GM18507 (cell line): ENCODE results near the gene TMEM38B.
"Not testable (repeated sequence)": the region's sequence is repeated elsewhere in the genome, so short reads cannot be mapped to it uniquely, and the experiment has no call there.

Experiments used
- DNase-seq: peaks from one replicate; pipeline ENCODE4 v3.0.0; 2011; ENCODE audit warnings: low read depth; ENCODE audit not compliant: insufficient read length; ENCODE audit errors: extremely low spot score
- FAIRE-seq: peaks from 2 replicates; lab custom pipeline; 2011; peaks lifted over from hg19 to GRCh38; lab: Jason Lieb, UNC

Gene TMEM38B

GRCh38 chr9:105712297-105712696 lies 18.0 kb downstream of the TMEM38B start:
- no peak for FAIRE-seq
- DNase-seq: no peak

- no peak for DNase-seq
- no peak for FAIRE-seq
Measured at GRCh38 chr9:105712773-105713172, 18.4 kb downstream of the TMEM38B start.

DNA sequence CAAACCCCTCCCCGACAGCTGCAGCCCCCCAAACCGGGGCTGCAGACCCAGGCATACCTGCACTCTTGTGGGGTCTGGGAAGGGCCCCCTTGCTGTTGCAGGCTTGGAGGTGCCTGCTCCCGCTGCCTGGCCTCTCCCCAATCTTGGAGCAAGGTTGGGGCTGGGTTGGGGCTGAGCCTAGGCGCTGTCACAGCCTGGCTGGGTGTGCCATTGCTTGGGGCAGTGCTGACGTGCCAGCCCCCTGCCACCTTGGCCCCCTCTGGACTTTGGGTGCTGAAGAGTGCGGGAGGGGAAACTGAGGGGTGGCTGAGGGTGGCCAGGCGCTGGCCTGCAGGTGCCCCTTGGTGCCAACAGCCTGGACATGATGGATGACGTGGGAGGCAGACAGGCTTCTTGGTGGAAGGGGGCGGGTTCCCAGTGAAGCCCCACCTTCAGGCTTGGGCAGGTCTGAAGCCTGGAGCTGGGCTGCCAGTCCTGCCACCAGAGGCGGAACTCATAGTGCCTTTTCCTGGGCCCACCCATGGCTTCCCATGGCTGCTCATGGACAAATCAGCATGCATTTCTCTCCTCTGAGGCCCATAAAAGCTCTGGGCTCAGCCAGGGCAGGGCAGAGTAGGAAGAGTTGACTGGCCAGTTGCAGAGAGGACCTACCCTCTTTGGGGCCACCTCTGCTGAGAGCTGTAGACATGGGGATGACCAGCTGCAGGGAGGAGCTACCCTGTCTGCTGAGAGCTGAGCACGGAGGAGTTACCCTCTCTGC lies 19.1 kb downstream of the TMEM38B start:
- FAIRE-seq: no peak
- DNase-seq: no peak

DNA sequence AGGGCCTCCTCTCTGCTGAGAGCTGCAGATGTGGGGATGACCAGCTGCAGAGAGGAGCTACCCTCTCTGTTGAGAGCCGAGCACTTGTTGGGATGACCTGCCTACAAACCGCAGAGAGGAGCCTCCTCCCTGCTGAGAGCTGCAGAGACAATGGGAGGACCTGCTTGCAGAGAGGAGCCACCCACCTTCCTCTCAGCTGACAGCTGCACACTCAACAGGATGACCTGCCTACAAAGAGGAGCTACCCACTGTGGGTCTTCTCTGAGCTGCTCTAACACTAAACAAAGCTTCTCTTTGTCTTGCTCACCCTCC lies 19.6 kb downstream of the TMEM38B start:
- DNase-seq (no peak), FAIRE-seq (no peak)

DNA sequence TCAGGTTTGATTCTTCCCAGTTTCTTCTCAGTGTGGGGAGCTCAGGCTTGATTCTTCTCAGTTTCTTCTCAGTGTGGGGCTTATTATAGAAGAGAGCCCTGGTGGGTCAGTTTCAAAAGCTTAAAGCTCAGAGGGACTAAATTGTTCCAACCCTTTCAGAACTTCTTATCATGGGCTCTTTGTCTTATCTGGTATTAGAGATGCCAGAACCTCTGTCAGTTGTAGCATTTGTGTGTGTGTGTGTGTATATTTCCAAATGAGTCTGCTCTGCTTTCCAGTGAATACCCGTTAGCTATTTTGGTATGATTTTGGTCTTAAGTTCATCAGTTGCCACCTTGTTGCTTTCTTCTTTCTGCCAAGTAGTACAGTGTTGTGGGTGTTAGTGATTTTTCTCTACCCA lies 21.8 kb downstream of the TMEM38B start:
- DNase-seq: no peak
- FAIRE-seq: no peak

DNA sequence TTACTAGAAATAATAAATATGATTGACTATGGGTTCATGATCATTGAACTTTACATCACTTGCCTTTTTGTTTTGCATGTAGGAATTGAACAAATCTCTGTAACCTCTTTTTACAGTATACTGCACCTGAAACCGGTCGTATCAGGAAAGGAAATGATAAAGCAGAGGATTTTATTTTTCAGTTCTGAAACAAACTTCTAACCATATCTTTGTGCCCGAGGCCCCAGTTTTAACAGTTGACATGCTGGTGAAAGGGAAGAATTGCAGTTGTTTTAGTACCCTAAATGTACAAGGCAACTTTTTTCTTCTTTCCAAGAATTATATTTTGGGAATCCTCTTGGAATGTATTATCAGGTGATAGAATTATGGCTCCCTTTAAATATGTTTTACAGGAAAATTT lies 27.8 kb downstream of the TMEM38B start:
- no peak for FAIRE-seq

GRCh38 chr9:105725370-105725769 lies 31.0 kb downstream of the TMEM38B start:
- no peak for FAIRE-seq
- DNase-seq: no peak

More for the DNA sequence above, 27.8 kb downstream of the TMEM38B start:
- DNase-seq: no peak

DNA sequence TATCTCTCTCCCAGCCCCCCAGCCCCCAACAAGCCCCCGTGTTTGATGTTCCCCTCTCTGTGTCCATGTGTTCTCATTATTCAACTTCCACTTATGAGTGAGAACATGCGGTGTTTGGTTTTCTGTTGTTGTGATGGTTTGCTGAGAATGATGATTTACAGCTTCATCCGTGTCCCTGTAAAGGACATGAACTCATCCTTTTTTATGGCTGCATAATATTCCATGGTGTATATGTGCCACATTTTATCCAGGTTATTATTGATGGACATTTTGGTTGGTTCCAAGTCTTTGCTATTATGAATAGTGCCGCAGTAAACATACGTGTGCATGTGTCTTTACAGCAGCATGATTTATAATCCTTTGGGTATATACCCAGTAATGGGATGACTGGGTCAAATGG lies 33.9 kb downstream of the TMEM38B start:
- not testable (repeated sequence) for DNase-seq, FAIRE-seq

GRCh38 chr9:105731420-105731819 lies 37.1 kb downstream of the TMEM38B start:
- not testable (repeated sequence) for DNase-seq, FAIRE-seq

GRCh38 chr9:105735366-105735765 lies 41.0 kb downstream of the TMEM38B start:
- FAIRE-seq: no peak
- no peak for DNase-seq

DNA sequence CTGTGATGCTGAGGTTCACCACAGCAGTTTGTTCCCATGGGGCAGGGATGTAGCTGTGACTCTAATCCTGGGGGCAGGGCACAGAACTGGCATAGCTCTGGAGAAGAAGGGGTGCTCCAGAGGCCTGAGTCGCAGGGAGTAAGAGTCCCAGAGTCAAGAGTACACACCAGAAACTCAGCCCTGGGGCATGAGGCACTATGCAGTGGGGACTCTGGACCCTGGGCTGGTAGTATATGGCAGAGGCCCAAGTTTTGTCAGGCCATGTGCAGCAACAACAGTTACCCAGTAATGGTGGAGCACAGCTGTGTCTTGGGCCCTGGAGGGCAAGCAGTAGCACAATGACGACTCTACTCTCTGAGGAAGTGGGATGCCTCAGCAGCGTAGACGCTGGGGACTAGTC lies 42.9 kb downstream of the TMEM38B start:
- FAIRE-seq (no peak), DNase-seq (no peak)

DNA sequence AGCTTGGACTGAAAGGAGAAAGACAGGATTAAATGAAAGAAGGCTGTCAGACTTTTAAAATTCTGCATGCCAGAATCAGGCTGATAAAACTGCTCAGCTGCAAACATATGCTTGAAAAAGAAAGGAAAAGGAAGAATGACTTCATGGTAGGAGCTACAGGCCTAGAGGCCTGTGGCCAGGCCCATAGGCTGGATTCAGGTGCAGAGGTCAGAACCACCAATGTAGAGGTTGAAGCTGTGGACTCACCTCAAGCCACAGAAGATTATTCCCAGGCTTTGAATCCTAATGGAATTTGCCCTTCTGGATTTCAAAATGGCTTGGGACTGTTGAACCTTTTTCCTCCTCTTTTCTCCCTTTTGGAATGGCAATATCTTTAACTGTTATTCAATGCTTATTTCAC lies 47.7 kb downstream of the TMEM38B start:
- DNase-seq (no peak), FAIRE-seq (no peak)

DNA sequence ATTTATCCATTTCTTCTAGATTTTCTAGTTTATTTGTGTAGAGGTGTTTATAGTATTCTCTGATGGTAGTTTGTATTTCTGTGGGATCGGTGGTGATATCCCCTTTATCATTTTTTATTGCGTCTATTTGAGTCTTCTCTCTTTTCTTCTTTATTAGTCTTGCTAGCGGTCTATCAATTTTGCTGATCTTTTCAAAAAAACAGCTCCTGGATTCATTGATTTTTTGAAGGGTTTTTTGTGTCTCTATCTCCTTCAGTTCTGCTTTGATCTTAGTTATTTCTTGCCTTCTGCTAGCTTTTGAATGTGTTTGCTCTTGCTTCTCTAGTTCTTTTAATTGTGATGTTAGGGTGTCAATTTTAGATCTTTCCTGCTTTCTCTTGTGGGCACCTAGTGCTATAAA lies 53.0 kb downstream of the TMEM38B start:
- DNase-seq: not testable (repeated sequence)

DNA sequence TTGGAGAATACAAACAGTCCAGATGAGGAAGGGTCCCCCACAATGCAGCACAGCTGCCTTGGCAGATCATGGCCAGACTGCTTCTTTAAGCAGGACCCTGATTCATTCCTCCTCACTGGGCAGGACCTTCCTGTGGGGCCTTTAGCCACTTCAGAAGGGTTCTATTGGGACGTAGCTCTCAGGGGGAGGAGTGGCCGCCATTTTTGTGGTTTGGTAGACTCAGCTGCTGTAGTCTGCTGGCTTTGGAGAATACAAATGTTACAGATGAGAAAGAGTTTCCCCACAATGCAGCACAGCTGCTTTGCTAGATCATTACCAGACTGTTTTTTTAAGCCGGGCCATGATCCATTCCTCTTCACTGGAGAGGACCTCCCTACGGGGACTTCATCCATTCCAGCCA lies 57.4 kb downstream of the TMEM38B start:
- FAIRE-seq (no peak), DNase-seq (no peak)

More for the DNA sequence above, 53.0 kb downstream of the TMEM38B start:
- not testable (repeated sequence) for FAIRE-seq

DNA sequence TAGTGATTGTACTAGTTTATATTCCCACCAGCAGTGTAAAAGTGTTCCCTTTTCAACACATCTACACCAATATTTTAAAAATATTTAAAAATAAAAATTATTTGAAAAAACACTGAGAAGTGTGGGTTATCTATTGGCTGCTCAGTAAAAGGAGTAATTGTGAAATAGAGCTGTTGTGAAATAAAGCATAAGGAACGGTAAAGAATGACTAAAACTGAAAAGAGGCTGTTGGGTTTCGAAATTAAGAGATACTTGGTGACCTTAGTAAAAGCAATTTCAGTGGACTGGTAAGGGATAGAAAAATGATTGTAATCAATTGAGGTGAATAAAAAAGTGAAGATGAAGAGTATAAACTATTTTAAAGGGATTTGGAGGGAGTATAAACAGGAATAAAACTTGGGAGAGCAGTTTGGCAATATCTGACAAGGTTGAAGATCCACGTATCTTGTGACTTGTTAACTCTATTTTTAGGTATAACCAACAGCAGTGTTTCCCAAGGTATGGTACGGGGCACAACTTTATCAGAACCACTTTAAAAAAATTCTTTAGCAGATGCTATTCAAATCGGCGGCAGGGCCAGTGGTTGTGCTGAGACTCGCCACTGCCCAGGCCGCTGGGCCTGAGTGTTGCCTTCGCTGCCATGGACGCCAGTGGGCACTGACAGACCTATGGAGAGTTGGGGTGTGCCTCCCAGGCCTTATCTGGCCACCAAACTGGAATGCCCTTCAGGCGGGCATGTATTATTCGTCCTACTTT lies 63.3 kb downstream of the TMEM38B start:
- DNase-seq: no peak
- FAIRE-seq: no peak

GRCh38 chr9:105760053-105760452 lies 65.7 kb downstream of the TMEM38B start:
- FAIRE-seq: no peak
- no peak for DNase-seq

GRCh38 chr9:105782561-105783494 lies 88.5 kb downstream of the TMEM38B start:
- not testable (repeated sequence) for FAIRE-seq

DNA sequence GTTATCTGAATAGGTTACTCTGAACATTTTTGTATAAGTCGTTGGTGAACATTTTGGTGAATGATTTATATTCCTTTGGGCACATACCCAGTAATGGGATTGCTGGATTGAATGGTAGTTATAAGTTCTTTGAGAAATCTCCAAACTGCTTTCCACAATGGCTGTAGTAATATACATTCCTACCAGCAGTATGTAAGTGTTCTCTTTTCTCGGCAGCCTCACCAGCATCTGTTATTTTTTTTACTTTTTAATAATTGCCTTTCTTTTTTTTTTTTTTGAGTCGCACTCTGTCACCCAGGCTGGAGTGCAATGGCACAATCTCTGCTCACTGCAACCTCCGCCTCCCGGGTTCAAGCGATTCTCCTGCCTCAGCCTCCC lies 89.1 kb downstream of the TMEM38B start:
- FAIRE-seq, DNase-seq: not testable (repeated sequence)

More at GRCh38 chr9:105782561-105783494, 88.5 kb downstream of the TMEM38B start:
- DNase-seq: not testable (repeated sequence)

GRCh38 chr9:105786796-105787195 lies 92.5 kb downstream of the TMEM38B start:
- not testable (repeated sequence) for FAIRE-seq, DNase-seq

DNA sequence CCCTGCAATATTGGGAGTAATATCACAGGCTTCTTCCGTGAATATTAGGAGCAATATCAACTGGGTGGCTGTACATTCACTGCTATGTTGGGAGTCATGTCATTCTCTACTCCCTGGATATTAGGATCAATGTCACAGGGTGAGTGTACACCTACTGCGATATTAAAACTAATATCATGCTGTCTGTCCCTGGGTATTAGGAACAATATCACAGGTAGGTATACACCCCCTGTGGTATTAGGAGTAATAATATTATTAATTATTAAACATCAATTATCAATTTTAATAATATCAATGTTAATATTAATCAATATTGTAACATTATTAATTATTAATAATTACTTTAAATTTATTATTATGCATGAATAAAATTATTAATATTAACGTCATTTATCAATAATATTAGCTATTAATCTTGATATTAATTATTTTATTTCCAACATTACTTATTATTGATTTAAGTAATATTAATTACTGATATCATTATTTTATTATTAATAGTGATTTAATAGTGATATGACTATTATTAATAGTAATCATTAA lies 121.9 kb downstream of the TMEM38B start:
- no peak for FAIRE-seq
- DNase-seq: no peak
